Liver (tissue), 9 donors: ENCODE results near the gene DOK1. TPM values are rescaled to one million over a fixed set of nuclear protein-coding genes. Genes with fewer than 3 reads are reported as not detected.

ENCODE experiments used
- DNase-seq: peaks from one replicate; pipeline ENCODE4 v3.0.0-alpha.2; 2017; ENCODE audit warnings: low spot score
- H3K27ac ChIP-seq, 2 donors: one replicate each; pipeline ENCODE4 v1.7.0; 2013; ENCODE audit warnings: inconsistent platforms in 2 of 2, low read length in 2 of 2, control low read depth in 1 of 2, low read depth in 1 of 2, mild to moderate bottlenecking in 1 of 2
- H3K27me3 ChIP-seq, 4 donors: one replicate each; pipeline versions ENCODE4 v1.6.1 to v1.7.0; 2013; ENCODE audit warnings: low read length in 3 of 4, inconsistent platforms in 1 of 4, mild to moderate bottlenecking in 1 of 4, moderate library complexity in 1 of 4; ENCODE audit not compliant: control insufficient read depth in 4 of 4, insufficient read depth in 4 of 4
- H3K36me3 ChIP-seq, 4 donors: one replicate each; pipeline versions ENCODE4 v1.6.1 to v1.7.0; 2013; ENCODE audit warnings: low read length in 3 of 4, mild to moderate bottlenecking in 3 of 4, low read depth in 1 of 4, moderate library complexity in 1 of 4; ENCODE audit not compliant: control insufficient read depth in 4 of 4, insufficient read depth in 3 of 4
- H3K4me1 ChIP-seq, 4 donors: one replicate each; pipeline versions ENCODE4 v1.6.1 to v1.7.0; 2013; ENCODE audit warnings: low read length in 3 of 4, mild to moderate bottlenecking in 3 of 4, moderate library complexity in 1 of 4; ENCODE audit not compliant: control insufficient read depth in 4 of 4, insufficient read depth in 4 of 4
- H3K4me3 ChIP-seq, 3 donors: one replicate each; pipeline versions ENCODE4 v1.6.1 to v1.7.0; 2013; ENCODE audit warnings: low read length in 3 of 3, control low read depth in 1 of 3, low read depth in 1 of 3, mild to moderate bottlenecking in 1 of 3
- H3K9ac ChIP-seq, 2 donors: one replicate each; pipeline ENCODE4 v1.7.0; 2013; ENCODE audit warnings: low read length in 2 of 2, mild to moderate bottlenecking in 2 of 2, moderate library complexity in 2 of 2, control low read depth in 1 of 2, low read depth in 1 of 2
- H3K9me3 ChIP-seq, 4 donors: one replicate each; pipeline versions ENCODE4 v1.6.1 to v1.7.0; 2013; ENCODE audit warnings: low read length in 3 of 4; ENCODE audit not compliant: control insufficient read depth in 4 of 4
- ATF3 ChIP-seq: IDR thresholded peaks from 2 replicates; pipeline ENCODE4 v1.6.1; 2016; ENCODE audit warnings: antibody characterized with exemption
- CTCF ChIP-seq: fragments of 150-350 bp; IDR thresholded peaks from 2 replicates; pipeline ENCODE4 v1.5.1; 2017; ENCODE audit warnings: improper control_type of control experiment, low read depth, low read length; ENCODE audit not compliant: missing input control
- EGR1 ChIP-seq, 2 donors: IDR thresholded peaks; 2 replicates each; pipeline ENCODE4 v1.6.1; 2016 to 2018; ENCODE audit warnings: antibody characterized with exemption in 2 of 2, low read depth in 2 of 2
- FOXA1 ChIP-seq: IDR thresholded peaks from 2 replicates; pipeline ENCODE4 v1.6.1; 2016; ENCODE audit warnings: antibody characterized with exemption
- FOXA2 ChIP-seq: IDR thresholded peaks from 2 replicates; pipeline ENCODE4 v1.6.1; 2016; ENCODE audit warnings: antibody characterized with exemption
- GABPA ChIP-seq, 2 donors: IDR thresholded peaks in 1 of 2; conservative IDR thresholded peaks in 1 of 2; 2 replicates each; pipeline ENCODE4 v1.6.1; 2016; ENCODE audit warnings: antibody characterized with exemption in 2 of 2, mild to moderate bottlenecking in 1 of 2, moderate library complexity in 1 of 2
- JUND ChIP-seq, 2 donors: IDR thresholded peaks; 2 replicates each; pipeline ENCODE4 v1.6.1; 2016; ENCODE audit warnings: antibody characterized with exemption in 2 of 2
- NR2F2 ChIP-seq: IDR thresholded peaks from 2 replicates; pipeline ENCODE4 v1.6.1; 2016; ENCODE audit warnings: antibody characterized with exemption
- REST ChIP-seq: IDR thresholded peaks from 2 replicates; pipeline ENCODE4 v1.6.1; 2016; ENCODE audit warnings: antibody characterized with exemption, mild to moderate bottlenecking
- SP1 ChIP-seq: IDR thresholded peaks from 2 replicates; pipeline ENCODE4 v1.6.1; 2018; ENCODE audit warnings: antibody characterized with exemption, mild to moderate bottlenecking
- TAF1 ChIP-seq: conservative IDR thresholded peaks from 2 replicates; pipeline ENCODE4 v1.6.1; 2016; ENCODE audit warnings: antibody characterized with exemption, mild to moderate bottlenecking
- WGBS: extraction: QIAGEN DNeasy Blood & Tissue Kit; methylation state at CpG from one replicate; pipeline ENCODE4 v1.1.7; 2013; 5-methylcytosine and 5-hydroxymethylcytosine counted together
- polyA plus RNA-seq, 2 donors: library from polyadenylated mRNA; stranded (reverse) in 1 of 2; unstranded in 1 of 2; fragments of 200-250 nt in 1 of 2; fragments of >200 nt in 1 of 2; fragmentation: Nextera tagmentation in 1 of 2; extraction: Ambion mirVana in 1 of 2; gene quantifications; one replicate each; pipeline versions ENCODE4 v1.2.1 to v1.2.3, GENCODE V29; 2013 to 2015
- total RNA-seq, 2 donors: library from RNA; depleted of rRNA; stranded (reverse); fragments of >200 nt; gene quantifications; one replicate each; pipeline ENCODE4 v1.2.3, GENCODE V29; 2014
- TF ChIP-seq, protein P1 (sequence below): IDR thresholded peaks from 2 replicates; pipeline ENCODE4 v1.6.1; 2016; ENCODE audit warnings: antibody characterized with exemption
- TF ChIP-seq, protein P2 (sequence below): IDR thresholded peaks from 2 replicates; pipeline ENCODE4 v1.6.1; 2016; ENCODE audit warnings: antibody characterized with exemption
- donor health status: healthy.
- donor health status: healthy.
- donor health status: healthy.
- donor health status: healthy.
- donor health status: healthy.

Gene DOK1
- total and polyA plus RNA-seq, 4 donors, result 2.0 to 8.6 (median 4.1) TPM

- TF ChIP-seq FOXA2, result no peak
- no peak for TF ChIP-seq NR2F2
- no peak for TF ChIP-seq GABPA (IDR thresholded peaks at IDR 0.05 in 1 of 2, conservative IDR thresholded peaks at IDR 0.05 in 1 of 2)
- no peak for TF ChIP-seq ATF3
- TF ChIP-seq, protein P1, sequence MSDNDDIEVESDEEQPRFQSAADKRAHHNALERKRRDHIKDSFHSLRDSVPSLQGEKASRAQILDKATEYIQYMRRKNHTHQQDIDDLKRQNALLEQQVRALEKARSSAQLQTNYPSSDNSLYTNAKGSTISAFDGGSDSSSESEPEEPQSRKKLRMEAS, result no peak
- no peak for TF ChIP-seq CTCF
These were observed 23.9 kb downstream of the DOK1 start (continued) for GRCh38 chr2:74578408-74578807.

DNA sequence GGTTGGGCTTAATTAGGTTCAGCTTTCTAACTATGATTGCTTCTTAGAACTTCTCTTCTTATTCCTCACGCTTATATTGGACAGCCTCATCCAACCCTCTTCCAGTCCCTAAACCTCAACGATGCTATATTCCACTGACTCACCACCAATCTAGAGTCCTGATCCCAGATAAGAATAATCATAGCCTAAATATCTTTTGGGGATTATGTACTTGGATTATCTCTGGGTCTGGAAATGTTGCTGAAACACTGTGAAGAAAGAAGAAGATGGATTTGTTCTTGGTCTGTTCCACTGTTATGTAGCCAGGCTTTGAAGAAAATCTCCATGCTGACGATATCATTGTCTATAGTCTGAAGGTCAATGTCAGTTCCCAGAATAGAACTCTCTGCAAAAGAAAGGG lies 26.9 kb downstream of the DOK1 start:
- no peaks in the 10 kb centered on the region for H3K27me3 ChIP-seq
- 83% methylated on average over 3 of the region's 3 CpGs for WGBS
- no peak for DNase-seq
- TF ChIP-seq, protein P1, result no peak
- TF ChIP-seq, protein P2, sequence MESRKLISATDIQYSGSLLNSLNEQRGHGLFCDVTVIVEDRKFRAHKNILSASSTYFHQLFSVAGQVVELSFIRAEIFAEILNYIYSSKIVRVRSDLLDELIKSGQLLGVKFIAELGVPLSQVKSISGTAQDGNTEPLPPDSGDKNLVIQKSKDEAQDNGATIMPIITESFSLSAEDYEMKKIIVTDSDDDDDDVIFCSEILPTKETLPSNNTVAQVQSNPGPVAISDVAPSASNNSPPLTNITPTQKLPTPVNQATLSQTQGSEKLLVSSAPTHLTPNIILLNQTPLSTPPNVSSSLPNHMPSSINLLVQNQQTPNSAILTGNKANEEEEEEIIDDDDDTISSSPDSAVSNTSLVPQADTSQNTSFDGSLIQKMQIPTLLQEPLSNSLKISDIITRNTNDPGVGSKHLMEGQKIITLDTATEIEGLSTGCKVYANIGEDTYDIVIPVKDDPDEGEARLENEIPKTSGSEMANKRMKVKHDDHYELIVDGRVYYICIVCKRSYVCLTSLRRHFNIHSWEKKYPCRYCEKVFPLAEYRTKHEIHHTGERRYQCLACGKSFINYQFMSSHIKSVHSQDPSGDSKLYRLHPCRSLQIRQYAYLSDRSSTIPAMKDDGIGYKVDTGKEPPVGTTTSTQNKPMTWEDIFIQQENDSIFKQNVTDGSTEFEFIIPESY, result no peak
- TF ChIP-seq FOXA1 (no peak), CTCF (no peak), SP1 (no peak), ATF3 (no peak), GABPA (IDR thresholded peaks at IDR 0.05 in 1 of 2, conservative IDR thresholded peaks at IDR 0.05 in 1 of 2) (no peak), REST (no peak), FOXA2 (no peak), EGR1 (IDR thresholded peaks at IDR 0.05; ENCODE audit: low read depth in 2 of 2) (no peak), JUND (IDR thresholded peaks at IDR 0.05) (no peak), TAF1 (no peak)
- H3K4me1 ChIP-seq, result no peaks in the 10 kb centered on the region
- H3K4me3 ChIP-seq, result no peak overlapping the region
- no peak overlapping the region for H3K27ac ChIP-seq
- H3K9me3 ChIP-seq, result no peaks in the 10 kb centered on the region
- no peaks in the 10 kb centered on the region for H3K36me3 ChIP-seq
- H3K9ac ChIP-seq, result no peak overlapping the region
